NCI-H345 treated with DMSO at 0.1 percent for 48 hours (cell line): ENCODE results near the gene FRG2C.
"Not testable (repeated sequence)": the region's sequence is repeated elsewhere in the genome, so short reads cannot be mapped to it uniquely, and the experiment has no call there.

Experiments used
- DNase-seq: peaks from one replicate; lab custom pipeline; 2025; ENCODE audit not compliant: unreplicated experiment; lab: John Stamatoyannopoulos, UW

The FRG2C gene

GRCh38 chr3:75664028-75664427 is at the start of gene FRG2C:
Gene FRG2C (plus strand): TSS chr3:75664328. CDS start chr3:75664380, 52 bp downstream.
- not testable (repeated sequence) for DNase-seq

- peak; percentile 32 for DNase-seq
Observed at GRCh38 chr3:75618666-75619305, 45.3 kb upstream of the FRG2C start.

- DNase-seq = not testable (repeated sequence)
Observed at GRCh38 chr3:75619481-75620031, 44.6 kb upstream of the FRG2C start.

GRCh38 chr3:75621772-75622171 is 42.4 kb upstream of the FRG2C start:
- DNase-seq = not testable (repeated sequence)

DNA sequence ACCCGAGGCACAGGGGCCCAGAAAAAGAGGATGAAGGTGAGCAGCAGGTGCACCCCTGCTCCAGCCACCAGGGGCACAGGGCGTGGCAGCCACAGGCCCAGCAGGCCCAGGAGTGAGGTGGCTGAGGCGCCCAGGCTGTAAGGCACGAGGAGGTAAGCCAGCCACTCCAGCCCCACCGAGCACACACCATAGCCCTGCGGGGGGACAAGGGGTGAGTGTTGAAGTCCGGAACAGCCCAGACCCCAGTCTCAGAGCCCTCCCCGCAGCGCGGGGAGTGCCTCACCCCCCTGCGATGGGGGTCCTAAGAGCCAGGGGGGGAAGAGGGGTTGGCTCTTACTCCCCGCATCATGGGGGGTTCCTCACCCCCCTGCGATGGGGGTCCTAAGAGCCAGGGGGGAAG is 40.5 kb upstream of the FRG2C start:
- DNase-seq = not testable (repeated sequence)

- DNase-seq = not testable (repeated sequence)
Observed at GRCh38 chr3:75630887-75631535, 33.1 kb upstream of the FRG2C start.

- DNase-seq = no peak
Observed at GRCh38 chr3:75631541-75631940, 32.6 kb upstream of the FRG2C start.

- not testable (repeated sequence) for DNase-seq
Observed at GRCh38 chr3:75638947-75639346, 25.2 kb upstream of the FRG2C start.

GRCh38 chr3:75641107-75641517 is 23.0 kb upstream of the FRG2C start:
- DNase-seq = not testable (repeated sequence)

GRCh38 chr3:75643031-75643800 is 20.9 kb upstream of the FRG2C start:
- not testable (repeated sequence) for DNase-seq

GRCh38 chr3:75645548-75645947 is 18.6 kb upstream of the FRG2C start:
- DNase-seq = not testable (repeated sequence)

GRCh38 chr3:75650191-75650590 is 13.9 kb upstream of the FRG2C start:
- no peak for DNase-seq

DNA sequence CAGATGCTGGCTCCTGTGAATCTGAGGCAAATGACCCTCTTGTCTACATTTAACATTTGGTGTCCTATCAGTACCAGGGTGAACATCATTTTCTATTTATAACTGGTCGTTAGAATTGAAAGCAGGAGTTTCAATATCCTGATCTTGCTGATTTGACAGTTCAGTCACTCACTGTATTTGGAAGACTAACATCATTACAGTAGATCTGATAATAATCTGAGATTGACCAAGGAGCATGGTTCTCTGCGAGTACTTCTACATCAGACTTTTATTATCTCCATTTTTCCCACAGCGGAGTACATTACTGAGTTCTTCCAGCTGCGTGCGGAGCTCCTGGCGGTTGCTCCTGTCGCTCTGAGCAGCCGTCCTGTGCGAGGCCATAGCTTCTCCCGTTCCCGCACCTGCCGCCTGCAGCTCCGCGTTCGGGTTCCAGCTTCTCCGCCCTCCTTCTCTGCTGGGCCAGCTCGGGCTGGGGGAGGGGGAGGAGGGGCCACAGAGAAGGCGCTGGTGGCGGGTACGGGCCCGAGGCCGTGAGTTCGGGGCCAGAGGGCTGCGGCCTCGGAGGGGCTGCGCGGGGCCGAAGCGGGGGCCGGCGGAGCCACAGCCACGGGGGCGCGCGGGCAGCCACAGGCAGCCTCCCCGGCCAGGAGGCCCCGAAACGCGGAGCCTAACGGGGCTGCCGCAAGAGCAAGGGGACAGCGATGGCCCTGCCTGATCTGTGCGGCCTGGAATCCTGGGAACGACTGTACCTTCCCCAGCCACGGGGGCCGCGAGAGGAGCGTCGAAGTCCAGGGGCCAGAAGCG is 8.8 kb upstream of the FRG2C start:
- DNase-seq = not testable (repeated sequence)

DNA sequence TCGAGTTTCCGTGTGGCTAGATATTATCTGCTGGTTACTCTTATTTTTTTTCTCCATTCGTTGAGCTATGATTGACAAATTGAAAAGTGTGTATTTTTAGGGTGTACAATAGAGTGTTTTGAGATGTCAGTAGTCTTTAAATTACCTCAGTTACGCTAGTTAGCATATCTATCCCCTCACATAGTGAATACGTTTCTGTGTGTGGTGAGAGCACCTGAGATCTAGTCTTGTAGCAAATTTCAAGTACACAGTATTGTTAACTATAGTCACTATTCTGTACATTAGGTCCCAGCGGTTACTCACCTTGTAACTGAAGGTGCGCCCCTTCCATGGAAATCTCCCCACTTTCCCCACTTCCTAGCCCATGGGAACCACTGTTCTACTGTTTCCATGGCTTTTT is 8.2 kb upstream of the FRG2C start:
- not testable (repeated sequence) for DNase-seq

- DNase-seq = not testable (repeated sequence)
Observed at GRCh38 chr3:75658411-75659107, 5.6 kb upstream of the FRG2C start.

DNA sequence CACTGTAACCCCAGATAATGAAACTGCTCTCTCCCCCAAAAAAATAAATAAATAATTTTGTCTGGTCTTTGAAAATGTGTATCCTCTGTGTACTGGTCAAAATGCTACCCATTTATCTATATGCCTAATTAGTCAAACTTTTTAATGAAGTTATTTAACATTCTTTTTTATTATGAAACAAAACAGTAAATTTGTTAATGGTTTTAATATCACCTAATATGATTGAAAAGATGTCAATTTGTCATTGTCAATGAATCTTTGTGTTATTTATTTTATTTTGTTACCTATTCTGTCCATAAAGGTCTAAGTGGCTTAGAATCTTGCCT is 5.1 kb upstream of the FRG2C start:
- not testable (repeated sequence) for DNase-seq

- not testable (repeated sequence) for DNase-seq
Observed at GRCh38 chr3:75665626-75666025, 1.5 kb downstream of the FRG2C start.

- not testable (repeated sequence) for DNase-seq
Observed at GRCh38 chr3:75667757-75668701, 3.9 kb downstream of the FRG2C start.

- not testable (repeated sequence) for DNase-seq
Observed at GRCh38 chr3:75668759-75669347, 4.7 kb downstream of the FRG2C start.
